Activated T-helper 9 cell treated with anti-CD3 and anti-CD28 coated beads, Interleukin-2, amount 50 U/mL, for 16 hours (primary cell): Measurements from ENCODE around the gene ANKRD11.
"Not testable (repeated sequence)": the region's sequence is repeated elsewhere in the genome, so short reads cannot be mapped to it uniquely, and the experiment has no call there.

Experiments used
- DNase-seq: peaks from one replicate; pipeline ENCODE4 v3.0.0-alpha.2; 2020; ENCODE audit warnings: low read depth

The ANKRD11 gene

GRCh38 chr16:89314357-89314756, 176.0 kb downstream of the ANKRD11 start:
- DNase-seq: peak; percentile 28

- DNase-seq: no peak
Measured at GRCh38 chr16:89313583-89313982, 176.8 kb downstream of the ANKRD11 start.

DNA sequence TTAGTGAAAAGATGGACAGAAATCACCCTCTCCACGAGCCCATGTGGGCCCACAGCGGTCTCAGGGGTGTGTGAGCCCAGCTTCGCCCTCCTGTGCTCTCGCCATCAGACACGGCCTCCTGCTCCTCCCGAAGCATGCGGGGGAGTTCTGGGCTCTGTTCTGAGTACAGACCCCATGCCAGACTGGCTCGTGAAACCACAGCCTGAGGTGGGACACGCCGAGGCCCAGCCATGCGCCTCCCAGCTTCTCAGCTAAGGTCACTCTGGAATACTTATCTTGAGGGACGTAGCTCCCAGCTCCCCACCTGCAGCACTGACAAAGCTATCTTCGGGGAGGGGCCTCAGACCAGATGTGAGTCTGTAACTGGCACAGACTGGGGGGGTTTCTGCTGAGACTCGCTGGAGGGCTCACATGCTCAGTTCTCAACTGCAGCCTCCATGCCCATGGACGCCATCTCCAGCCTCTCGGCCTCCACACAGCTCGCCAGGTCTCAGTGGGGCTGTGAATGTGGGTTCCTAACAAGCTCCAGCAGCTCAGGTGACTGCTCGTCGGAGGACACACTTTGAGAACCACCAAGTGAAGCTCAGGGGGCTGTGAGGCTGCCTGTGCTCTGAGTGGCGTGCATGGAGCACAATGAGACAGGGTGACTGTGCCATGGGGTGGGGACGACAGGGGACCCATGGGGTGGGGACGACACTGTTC, 177.6 kb downstream of the ANKRD11 start:
- DNase-seq: no peak

DNA sequence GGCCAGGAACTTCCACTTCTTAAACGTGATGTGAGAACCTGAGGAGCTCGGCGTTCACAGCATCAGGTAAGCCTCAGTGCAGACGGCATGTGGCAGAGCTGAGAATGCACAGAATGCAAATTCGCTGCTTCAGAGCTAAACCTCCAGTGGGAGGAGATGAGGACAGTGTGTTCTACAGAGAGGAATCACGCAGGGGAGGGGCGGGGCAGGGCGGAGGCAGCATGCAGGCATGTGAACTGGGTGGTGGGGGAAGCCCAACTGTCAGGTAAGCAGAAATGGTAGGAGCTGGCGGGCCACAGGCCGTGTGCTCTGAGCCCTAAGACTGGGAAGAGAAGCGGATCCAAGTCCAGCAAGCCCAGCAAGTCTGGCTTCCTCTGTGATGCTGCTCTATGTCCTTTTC, 178.2 kb downstream of the ANKRD11 start:
- no peak for DNase-seq

DNA sequence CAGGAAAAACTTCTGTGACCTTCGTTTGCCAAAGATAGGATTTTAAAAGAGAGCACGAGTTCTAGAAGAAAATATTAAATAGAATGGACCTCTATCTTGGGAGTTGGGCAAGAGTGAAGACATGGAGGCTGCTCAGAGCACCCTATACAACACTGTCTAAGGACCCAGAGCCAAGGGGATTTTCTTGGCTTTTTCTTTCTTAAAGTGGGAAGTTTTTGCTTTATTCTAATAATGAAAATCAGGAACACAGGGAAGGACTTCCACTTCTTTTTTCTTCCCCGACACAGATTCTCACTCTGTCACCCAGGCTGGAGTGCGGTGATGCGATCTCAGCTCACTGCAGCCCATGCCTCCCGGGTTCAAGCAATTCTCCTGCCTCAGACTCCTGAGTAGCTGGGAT, 178.7 kb downstream of the ANKRD11 start:
- DNase-seq: no peak

DNA sequence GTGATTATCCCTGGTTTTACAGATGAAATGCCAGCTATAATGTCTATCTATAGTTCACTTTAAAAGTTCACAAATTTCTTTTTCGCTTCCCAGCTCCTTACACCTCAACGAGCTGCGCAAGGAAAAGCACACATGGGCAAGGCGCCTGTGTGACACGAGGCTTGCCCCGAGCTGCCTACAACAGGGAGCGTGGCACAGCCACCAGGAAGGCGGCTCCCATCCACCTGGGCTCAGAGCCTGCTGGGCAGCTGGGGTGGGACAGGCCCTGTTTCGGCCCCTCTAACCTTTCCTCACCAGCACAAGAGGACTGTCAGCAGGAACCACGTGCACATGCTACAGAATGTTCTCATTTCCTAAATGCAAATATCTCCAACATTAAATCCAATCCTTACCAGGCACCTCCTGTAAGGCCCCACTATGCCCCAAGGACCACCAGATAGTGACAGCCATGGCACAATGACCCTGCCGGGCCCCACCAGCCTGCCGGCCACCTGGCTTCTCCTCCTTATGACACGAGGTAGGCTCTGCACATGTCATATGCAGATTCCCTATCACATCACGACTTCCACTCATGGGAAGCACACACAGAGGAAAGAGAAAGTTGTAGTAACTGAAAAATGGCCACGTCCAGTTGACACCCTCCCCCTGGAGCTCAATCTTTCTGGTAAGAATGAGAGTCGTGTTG, 180.8 kb downstream of the ANKRD11 start:
- DNase-seq: no peak

- no peak for DNase-seq
Measured at GRCh38 chr16:89308391-89309333, 181.7 kb downstream of the ANKRD11 start.

DNA sequence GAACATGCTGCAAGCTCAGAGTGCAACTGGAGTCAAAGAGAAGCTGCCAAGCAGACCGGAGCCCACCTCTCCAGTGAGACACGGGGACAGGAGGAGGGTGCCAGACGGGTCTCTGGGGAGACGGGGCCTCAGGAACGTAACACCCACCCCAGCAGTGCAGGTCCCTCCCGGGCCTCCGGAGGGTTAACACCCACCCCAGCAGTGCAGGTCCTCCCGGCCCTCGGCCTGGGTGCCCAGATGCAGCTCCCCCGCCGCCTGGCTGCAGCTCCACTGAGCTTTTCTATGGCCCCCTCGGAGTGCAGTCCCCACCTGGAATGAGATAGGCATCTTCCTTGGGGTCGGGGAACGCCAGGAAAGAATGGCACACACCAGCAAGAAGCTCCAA, 182.9 kb downstream of the ANKRD11 start:
- DNase-seq: no peak

DNA sequence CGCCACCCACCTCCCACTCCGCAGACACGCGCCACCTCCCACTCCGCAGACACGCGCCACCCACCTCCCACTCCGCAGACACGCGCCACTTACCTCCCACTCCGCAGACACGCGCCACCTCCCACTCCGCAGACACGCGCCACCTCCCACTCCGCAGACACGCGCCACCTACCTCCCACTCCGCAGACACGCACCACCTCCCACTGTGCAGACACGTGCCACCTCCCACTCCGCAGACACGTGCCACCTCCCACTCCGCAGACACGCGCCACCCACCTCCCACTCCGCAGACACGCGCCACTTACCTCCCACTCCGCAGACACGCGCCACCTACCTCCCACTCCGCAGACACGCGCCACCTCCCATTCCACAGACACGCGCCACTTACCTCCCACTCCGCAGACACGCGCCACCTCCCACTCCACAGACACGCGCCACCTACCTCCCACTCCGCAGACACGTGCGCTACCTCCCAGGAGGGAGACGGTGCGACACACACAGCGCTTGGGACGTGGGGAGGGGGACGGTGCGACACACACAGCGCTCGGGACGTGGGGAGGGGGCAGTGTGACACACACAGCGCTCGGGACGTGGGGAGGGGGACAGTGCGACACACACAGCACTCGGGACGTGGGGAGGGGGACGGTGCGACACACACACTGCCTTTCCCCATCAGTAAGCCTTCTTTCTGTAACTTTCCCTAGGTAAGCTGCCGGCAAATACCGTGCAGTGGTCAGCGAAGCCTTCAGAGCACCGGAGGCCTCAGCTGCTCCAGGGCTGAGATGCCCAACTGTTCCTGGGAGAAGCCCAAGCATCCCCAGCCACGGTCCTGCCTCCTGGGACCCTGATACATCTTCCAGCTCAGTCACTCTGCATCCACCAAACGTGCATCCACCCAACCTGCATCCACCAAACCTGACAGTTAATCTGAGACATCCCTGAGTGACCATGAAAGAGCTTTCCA, 183.6 kb downstream of the ANKRD11 start:
- not testable (repeated sequence) for DNase-seq

DNA sequence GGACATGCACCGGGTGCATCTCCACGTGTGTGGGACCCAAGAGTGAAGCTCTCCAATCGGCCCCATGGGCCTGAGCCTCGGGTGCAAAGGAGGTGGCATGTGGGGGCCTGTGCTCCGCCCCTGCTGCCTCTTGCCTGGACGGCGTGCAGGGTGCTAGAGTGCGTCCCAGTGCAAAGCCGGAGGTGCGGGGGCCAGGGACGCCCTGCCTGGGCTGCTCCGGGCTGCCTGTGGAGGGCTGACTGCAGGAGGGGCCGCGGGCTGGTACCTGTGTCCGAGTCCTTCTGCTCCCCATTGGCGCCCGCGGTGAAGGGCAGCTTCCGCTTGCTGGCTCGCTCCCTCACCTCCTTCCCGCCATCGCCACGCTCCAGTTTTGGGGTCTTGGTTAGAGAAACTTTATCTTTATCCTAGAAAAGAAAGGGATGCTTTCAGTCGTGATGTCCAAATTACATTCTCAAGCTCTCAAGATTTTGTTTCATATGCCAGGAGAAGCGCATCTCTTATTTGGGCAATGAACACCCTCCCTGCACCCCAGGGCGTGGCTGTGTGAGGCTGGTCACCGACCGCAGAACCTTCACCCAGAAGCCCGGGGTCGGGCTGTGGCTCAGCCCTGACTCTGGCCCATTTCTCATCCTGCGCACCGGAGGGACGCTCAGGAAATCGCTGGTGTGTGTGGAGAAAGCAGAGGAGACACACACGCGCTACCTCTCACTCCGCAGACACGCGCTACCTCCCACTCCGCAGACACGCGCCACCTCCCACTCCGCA, 185.2 kb downstream of the ANKRD11 start:
- DNase-seq: no peak

DNA sequence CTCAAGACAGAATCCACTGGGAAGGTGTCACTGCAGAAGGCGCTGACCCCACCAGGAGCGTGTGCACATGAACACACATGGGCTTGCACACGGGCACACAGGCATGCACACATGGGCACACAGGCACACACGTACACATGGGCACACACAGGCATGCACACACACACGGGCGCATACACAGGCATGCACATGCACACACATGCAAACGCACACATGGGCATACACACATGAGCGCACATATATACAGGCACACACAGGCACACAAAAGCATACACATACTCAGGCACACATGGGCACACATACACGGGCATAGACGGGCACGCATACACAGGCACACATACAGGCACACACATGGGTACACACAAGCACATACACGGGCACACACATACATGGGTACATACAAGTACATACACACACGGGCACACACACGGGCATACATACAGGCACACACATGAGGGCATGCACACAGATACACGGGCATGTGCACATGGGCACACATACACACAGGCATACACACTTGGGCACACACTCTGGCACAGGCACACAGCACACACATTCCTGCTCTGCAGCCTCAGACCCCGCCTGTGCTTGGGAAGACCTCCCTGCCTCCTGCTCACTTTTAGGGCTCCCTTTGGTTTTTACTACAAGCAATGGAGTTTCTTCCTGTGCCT, 186.0 kb downstream of the ANKRD11 start:
- DNase-seq: no peak

- DNase-seq: no peak
Measured at GRCh38 chr16:89303617-89304016, 186.7 kb downstream of the ANKRD11 start.

DNA sequence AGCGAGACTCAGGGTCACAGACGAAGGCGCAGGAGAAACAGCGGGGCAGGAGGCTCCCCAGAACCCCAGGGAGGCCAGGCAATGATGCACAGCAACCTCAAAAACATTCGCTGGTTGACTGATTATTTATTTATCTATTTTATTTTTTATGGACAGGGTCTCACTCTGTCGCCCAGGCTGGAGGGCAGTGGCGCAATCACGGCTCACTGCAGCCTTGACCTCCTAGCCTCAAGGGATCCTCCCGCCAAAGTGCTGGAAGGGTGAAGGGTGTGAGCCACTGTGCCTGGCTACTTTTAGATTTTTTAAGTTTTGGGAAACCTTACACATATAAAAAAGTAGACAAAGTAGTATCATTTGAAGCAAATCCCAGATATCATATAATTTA, 189.4 kb downstream of the ANKRD11 start:
- DNase-seq: no peak

DNA sequence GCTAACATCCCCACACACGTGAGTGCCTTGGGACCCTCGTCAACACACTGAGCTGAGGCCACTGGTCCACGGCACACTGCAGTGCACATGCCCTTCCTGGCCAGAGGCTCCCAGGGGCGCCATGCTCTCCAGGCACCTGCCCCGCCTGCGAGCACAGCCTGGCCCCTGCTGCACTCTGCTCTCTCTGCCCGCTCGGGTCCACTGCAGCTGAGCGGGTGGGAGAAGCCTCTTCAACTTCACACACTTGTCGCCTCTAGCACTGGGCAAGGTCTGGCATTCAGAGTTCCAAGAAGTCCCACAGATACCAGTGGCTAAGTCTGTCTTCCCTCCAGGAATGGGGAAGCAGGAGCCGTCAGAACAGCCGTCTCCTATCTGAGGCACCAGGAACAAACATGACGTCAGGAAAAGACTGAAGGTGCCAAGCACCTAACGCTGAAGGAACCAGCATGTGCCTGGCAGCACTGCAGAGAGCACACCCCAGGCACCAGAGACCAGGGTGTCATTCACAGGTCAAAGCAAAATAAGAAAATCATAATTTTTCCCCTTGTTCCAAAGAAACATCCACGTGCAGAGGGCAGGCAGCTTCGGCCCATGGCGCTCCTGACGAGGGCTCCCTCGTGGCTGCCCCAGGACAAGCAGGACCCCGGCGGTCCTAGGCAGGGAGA, 189.9 kb downstream of the ANKRD11 start:
- no peak for DNase-seq

DNA sequence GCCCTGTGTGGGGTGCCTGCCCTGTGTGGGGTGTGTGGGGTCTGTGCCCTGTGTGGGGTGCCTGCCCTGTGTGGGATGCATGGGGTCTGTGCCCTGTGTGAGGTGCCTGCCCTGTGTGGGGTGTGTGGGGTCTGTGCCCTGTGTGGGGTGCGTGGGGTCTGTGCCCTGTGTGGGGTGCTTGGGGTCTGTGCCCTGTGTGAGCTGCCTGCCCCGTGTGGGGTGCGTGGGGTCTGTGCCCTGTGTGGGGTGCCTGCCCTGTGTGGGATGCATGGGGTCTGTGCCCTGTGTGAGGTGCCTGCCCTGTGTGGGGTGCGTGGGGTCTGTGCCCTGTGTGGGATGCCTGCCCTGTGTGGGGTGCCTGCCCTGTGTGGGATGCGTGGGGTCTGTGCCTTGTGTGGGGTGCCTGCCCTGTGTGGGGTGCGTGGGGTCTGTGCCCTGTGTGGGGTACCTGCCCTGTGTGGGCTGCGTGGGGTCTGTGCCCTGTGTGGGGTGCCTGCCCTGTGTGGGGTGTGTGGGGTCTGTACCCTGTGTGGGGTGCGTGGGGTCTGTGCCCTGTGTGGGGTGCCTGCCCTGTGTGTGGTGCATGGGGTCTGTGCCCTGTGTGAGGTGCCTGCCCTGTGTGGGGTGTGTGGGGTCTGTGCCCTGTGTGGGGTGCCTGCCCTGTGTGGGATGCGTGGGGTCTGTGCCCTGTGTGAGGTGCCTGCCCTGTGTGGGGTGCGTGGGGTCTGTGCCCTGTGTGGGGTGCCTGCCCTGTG, 190.8 kb downstream of the ANKRD11 start:
- not testable (repeated sequence) for DNase-seq

- DNase-seq: no peak
Measured at GRCh38 chr16:89298623-89299225, 191.6 kb downstream of the ANKRD11 start.

- no peak for DNase-seq
Measured at GRCh38 chr16:89297910-89298545, 192.3 kb downstream of the ANKRD11 start.
